Peyer's patch (tissue), 4 donors: ENCODE data around the gene ZFHX3. TPM values are rescaled to one million over a fixed set of nuclear protein-coding genes. Genes with fewer than 3 reads are reported as not detected.

Source experiments
- DNase-seq, 3 donors: peaks; one replicate each; pipeline ENCODE4 v3.0.0-alpha.2; 2017 to 2019
- H3K27ac ChIP-seq, 4 donors: fragments of 200-600 bp; sonication (generic); one replicate each; pipeline ENCODE4 v1.5.1; 2016 to 2019
- H3K27me3 ChIP-seq, 2 donors: fragments of 200-600 bp; sonication (generic); one replicate each; pipeline ENCODE4 v1.5.1; 2019
- H3K36me3 ChIP-seq, 3 donors: fragments of 200-600 bp; sonication (generic); one replicate each; pipeline ENCODE4 v1.5.1; 2016 to 2019
- H3K4me1 ChIP-seq, 4 donors: fragments of 200-600 bp; sonication (generic); one replicate each; pipeline ENCODE4 v1.5.1; 2016 to 2019
- H3K4me3 ChIP-seq, 4 donors: fragments of 200-600 bp; sonication (generic); 1 replicate in 3 of 4; 2 replicates in 1 of 4; pipeline ENCODE4 v1.5.1; 2016 to 2019; ENCODE audit warnings: mild to moderate bottlenecking in 1 of 4
- H3K9me3 ChIP-seq, 4 donors: fragments of 200-600 bp; sonication (generic); one replicate each; pipeline ENCODE4 v1.5.1; 2016 to 2019; ENCODE audit warnings: mild to moderate bottlenecking in 1 of 4
- POLR2A ChIP-seq, 2 donors: fragments of 450-650 bp; IDR thresholded peaks; one replicate each; pipeline ENCODE4 v1.5.1; 2017; ENCODE audit warnings: antibody characterized with exemption in 2 of 2, mild to moderate bottlenecking in 2 of 2, moderate library complexity in 2 of 2
- total RNA-seq, 4 donors: library from RNA; depleted of rRNA; stranded (reverse); fragments of >200 nt; gene quantifications; one replicate each; pipeline ENCODE4 v1.1.0, GENCODE V29; 2016
- TF ChIP-seq, protein P1 (sequence below), 6 experiments: fragments of 450-650 bp in 4 of 6; fragments of 200-600 bp in 2 of 6; sonication (generic) in 1 of 6; IDR thresholded peaks; one replicate each; pipeline ENCODE4 v1.5.1; 2017 to 2019; ENCODE audit warnings: antibody characterized with exemption in 6 of 6, mild to moderate bottlenecking in 3 of 6, moderate library complexity in 1 of 6

The ZFHX3 gene
- total RNA-seq, 4 donors from 2014 or later, result 6.3 to 39.6 (median 14.6) TPM

DNA sequence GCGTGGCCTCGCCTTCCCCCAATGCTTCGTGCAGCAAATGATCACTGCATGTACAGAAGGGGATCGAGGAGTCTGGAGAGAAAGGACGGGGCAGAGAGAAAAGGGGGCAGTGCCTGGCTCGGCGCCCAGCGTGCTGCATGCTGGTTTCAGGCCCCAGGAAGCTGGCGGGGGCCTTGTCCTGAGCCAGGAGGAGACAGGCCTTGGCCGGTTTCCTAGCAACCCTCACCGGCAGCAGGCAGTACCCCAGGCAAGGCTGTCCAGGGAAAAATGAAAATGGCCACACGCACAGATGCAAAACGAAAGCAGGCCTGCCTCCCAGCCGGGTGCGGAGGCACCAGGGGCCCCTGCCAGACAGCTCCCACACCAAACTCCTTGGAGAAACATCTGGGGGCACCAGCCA is 126.3 kb downstream of the ZFHX3 start:
- Histone ChIP-seq H3K4me1 (peaks cover 0 to 6% (median 0%) of the 10 kb centered on the region in 4 donors), H3K27ac (no peak overlapping the region), H3K9me3 (no peaks in the 10 kb centered on the region), H3K4me3 (no peak overlapping the region), H3K36me3 (no peaks in the 10 kb centered on the region), H3K27me3 (no peaks in the 10 kb centered on the region)
- no peak for TF ChIP-seq POLR2A (IDR thresholded peaks at IDR 0.05)
- TF ChIP-seq, protein P1, sequence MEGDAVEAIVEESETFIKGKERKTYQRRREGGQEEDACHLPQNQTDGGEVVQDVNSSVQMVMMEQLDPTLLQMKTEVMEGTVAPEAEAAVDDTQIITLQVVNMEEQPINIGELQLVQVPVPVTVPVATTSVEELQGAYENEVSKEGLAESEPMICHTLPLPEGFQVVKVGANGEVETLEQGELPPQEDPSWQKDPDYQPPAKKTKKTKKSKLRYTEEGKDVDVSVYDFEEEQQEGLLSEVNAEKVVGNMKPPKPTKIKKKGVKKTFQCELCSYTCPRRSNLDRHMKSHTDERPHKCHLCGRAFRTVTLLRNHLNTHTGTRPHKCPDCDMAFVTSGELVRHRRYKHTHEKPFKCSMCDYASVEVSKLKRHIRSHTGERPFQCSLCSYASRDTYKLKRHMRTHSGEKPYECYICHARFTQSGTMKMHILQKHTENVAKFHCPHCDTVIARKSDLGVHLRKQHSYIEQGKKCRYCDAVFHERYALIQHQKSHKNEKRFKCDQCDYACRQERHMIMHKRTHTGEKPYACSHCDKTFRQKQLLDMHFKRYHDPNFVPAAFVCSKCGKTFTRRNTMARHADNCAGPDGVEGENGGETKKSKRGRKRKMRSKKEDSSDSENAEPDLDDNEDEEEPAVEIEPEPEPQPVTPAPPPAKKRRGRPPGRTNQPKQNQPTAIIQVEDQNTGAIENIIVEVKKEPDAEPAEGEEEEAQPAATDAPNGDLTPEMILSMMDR (IDR thresholded peaks at IDR 0.05), result no peak
- no peak for DNase-seq

DNA sequence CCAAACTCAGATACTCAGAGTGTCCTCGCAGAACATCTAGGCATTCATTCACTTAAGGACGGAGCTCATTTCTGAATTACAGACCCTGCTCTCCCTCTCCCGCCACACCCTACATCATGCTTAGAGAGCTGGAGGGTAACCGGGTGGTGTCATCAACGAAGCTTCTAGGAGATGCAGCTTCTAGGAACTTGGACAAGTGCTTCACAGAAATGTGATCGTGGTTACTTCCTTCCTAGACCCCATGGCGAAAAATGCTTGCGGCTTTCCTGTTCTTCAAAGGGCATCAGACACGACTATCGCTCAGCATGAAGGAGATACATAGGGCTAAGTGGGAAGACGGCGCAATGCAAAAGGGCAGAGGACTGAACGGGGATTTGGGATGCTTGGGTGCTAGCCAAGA is 126.8 kb downstream of the ZFHX3 start:
- no peaks in the 10 kb centered on the region for H3K36me3 ChIP-seq
- TF ChIP-seq, protein P1 (IDR thresholded peaks at IDR 0.05), result no peak
- TF ChIP-seq POLR2A (IDR thresholded peaks at IDR 0.05), result no peak
- H3K4me1 ChIP-seq, result peaks cover 0 to 6% (median 0%) of the 10 kb centered on the region in 4 donors
- H3K4me3 ChIP-seq, result no peak overlapping the region
- no peak for DNase-seq
- H3K27me3 ChIP-seq, result no peaks in the 10 kb centered on the region
- H3K9me3 ChIP-seq, result no peaks in the 10 kb centered on the region
- no peak overlapping the region for H3K27ac ChIP-seq

DNA sequence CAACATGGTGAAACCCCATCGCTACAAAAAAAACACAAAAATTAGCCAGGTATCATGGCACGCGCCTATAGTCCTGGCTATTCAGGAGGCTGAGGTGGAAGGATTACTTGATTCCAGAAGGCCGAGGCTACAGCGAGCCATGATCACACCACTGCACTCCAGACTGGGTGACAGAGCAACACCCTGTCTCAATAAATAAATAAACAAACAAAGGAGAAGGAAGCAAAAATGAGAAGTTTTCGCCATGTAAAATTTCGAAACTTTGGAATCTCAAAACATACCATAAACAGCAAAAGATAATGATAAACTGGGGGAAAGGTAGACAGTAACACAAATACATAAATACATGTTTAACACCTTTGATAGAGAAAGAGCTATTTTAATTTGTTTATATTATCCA is 130.9 kb downstream of the ZFHX3 start:
- H3K4me1 ChIP-seq, result peaks cover 0 to 14% (median 0%) of the 10 kb centered on the region in 4 donors
- no peaks in the 10 kb centered on the region for H3K9me3 ChIP-seq
- TF ChIP-seq POLR2A (IDR thresholded peaks at IDR 0.05), result no peak
- TF ChIP-seq, protein P1 (IDR thresholded peaks at IDR 0.05), result no peak
- H3K27me3 ChIP-seq, result no peaks in the 10 kb centered on the region
- H3K4me3 ChIP-seq, result no peak overlapping the region
- no peak overlapping the region for H3K27ac ChIP-seq
- H3K36me3 ChIP-seq, result no peaks in the 10 kb centered on the region
- DNase-seq, result no peak

DNA sequence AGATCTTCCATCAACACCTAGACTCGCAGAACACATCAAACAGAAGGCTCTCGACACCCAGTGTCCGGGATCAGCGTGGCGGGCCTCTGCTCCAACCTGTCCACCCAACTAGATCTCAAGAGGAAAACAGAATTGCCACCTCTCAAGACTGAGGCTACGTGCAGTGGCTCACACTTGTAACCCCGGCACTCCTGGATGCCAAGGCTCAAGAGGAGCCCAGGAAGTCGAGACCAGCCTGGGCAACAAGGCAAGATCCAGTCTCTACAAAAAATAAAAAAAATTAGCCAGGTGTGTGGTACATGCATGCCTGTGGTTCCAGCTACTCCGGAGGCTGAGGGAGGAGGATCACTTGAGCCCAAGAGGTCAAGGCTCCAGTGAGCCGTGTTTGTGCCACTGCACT is 132.6 kb downstream of the ZFHX3 start:
- no peak for DNase-seq
- Histone ChIP-seq H3K9me3 (no peaks in the 10 kb centered on the region), H3K4me1 (peaks cover 0 to 8% (median 0%) of the 10 kb centered on the region in 4 donors), H3K4me3 (no peak overlapping the region), H3K27me3 (no peaks in the 10 kb centered on the region), H3K27ac (no peak overlapping the region), H3K36me3 (no peaks in the 10 kb centered on the region)
- no peak for TF ChIP-seq POLR2A (IDR thresholded peaks at IDR 0.05)
- TF ChIP-seq, protein P1 (IDR thresholded peaks at IDR 0.05), result no peak

DNA sequence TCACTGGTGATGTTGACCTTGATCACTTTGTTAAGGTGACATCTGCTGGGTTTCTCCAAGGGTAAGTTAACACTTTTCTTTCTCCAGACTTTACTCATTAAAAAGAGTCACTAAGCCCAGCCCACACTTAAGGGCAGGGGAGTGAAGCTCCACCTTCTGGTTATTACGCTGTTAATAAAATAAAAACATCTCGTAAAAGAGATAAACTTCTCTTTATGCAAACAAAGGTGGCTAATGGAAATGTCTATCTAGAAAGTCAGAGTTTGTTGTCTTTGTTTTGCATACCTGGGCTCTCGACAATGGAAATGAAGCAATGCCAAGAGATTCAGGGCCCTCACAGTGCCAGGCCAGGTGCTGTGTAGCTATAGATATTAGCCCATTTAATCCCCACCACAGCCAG is 134.4 kb downstream of the ZFHX3 start:
- Histone ChIP-seq H3K27ac (no peak overlapping the region), H3K9me3 (no peaks in the 10 kb centered on the region), H3K36me3 (no peaks in the 10 kb centered on the region), H3K4me1 (peaks cover 0 to 8% (median 0%) of the 10 kb centered on the region in 4 donors), H3K27me3 (no peaks in the 10 kb centered on the region), H3K4me3 (no peak overlapping the region)
- no peak for DNase-seq
- TF ChIP-seq, protein P1 (IDR thresholded peaks at IDR 0.05), result no peak
- TF ChIP-seq POLR2A (IDR thresholded peaks at IDR 0.05), result no peak

DNA sequence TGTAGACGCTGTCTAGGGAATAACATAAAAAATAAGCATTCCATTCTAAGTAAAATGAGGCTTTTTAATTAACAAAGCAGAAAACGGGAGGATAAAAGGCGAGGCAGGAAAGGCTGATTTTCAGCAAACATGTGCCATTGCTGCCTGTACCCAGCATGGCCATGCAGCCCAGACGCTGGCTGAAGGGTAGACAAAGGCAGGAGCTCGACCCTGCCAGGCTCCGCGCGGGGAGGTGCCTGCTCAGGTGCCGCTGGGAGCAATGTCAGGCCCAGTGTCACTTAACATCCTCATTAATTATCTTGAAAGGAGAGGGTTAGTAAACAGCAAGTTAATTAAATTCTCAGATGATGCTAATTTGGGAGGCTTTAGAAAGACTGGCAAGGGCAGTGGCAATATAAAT is 136.0 kb downstream of the ZFHX3 start:
- Histone ChIP-seq H3K4me1 (peaks cover 0 to 8% (median 0%) of the 10 kb centered on the region in 4 donors), H3K27me3 (no peaks in the 10 kb centered on the region), H3K4me3 (no peak overlapping the region), H3K27ac (no peak overlapping the region), H3K36me3 (no peaks in the 10 kb centered on the region), H3K9me3 (no peaks in the 10 kb centered on the region)
- TF ChIP-seq POLR2A (IDR thresholded peaks at IDR 0.05), result no peak
- TF ChIP-seq, protein P1 (IDR thresholded peaks at IDR 0.05), result no peak
- no peak for DNase-seq
